ENCODE results near the gene HRH2.

- TF ChIP-seq CTCF (IDR thresholded peaks at IDR 0.05; ENCODE audit: low read depth, low read length, poor library complexity, severe bottlenecking) = no peak
- TF ChIP-seq EZH2phosphoT487 (IDR thresholded peaks at IDR 0.05; ENCODE audit: borderline replicate concordance, low read length) = no peak
These were observed 19.6 kb upstream of the HRH2 start for GRCh38 chr5:175638305-175638704.
